GM12878 (cell line): ENCODE data around the gene MUL1. TPM values are rescaled to one million over a fixed set of nuclear protein-coding genes. Genes with fewer than 3 reads are reported as not detected.

Experiments
- ATAC-seq: fragments of 200-7000 bp; cut with Tn5 transposase; 3 replicates; pipeline ENCODE4 v1.9.1; 2020; ENCODE audit warnings: mild to moderate bottlenecking, moderate library complexity
- BruUV-seq: library from RNA; stranded (reverse); fragments of 400-500 nt; replicated peaks from 2 replicates; lab custom pipeline; 2021; lab: Mats Ljungman, UMichigan
- CTCF ChIA-PET: fragments of 300-600 bp; sonication (Branson Sonifier 250); formaldehyde crosslinking; extraction: SDS; loops from one replicate; lab custom pipeline; 2021; ENCODE audit warnings: inconsistent platforms; lab: Yijun Ruan, JAX
- POLR2A ChIA-PET: fragments of 350-600 bp; formaldehyde crosslinking; extraction: SDS; loops from one replicate; lab custom pipeline; 2021; ENCODE audit warnings: inconsistent platforms; lab: Charles Lee
- RAD21 ChIA-PET: fragments of 300-600 bp; sonication (Branson Sonifier 250); formaldehyde crosslinking; loops from one replicate; lab custom pipeline; 2023; ENCODE audit warnings: antibody characterized with exemption; ENCODE audit not compliant: unreplicated experiment; lab: Charles Lee
- SMC1A ChIA-PET: fragments of 300-600 bp; sonication (Branson Sonifier 250); formaldehyde crosslinking; loops from one replicate; lab custom pipeline; 2023; ENCODE audit not compliant: unreplicated experiment, uncharacterized antibody; lab: Charles Lee
- DNase-seq: peaks from one replicate; pipeline ENCODE4 v3.0.0-alpha.2; 2011; ENCODE audit warnings: low read depth, low spot score
- FAIRE-seq: peaks from 3 replicates; lab custom pipeline; 2011; peaks lifted over from hg19 to GRCh38; lab: Jason Lieb, UNC
- H2AFZ ChIP-seq: 2 replicates; pipeline ENCODE4 v1.6.0; 2011; ENCODE audit warnings: low read depth, low read length, control low read depth; ENCODE audit not compliant: control insufficient read depth
- H3K27ac ChIP-seq: 2 replicates; pipeline ENCODE4 v1.5.1; 2011; ENCODE audit warnings: control low read depth; ENCODE audit not compliant: control insufficient read depth, insufficient read depth
- H3K27me3 ChIP-seq, 2 experiments: replicated peaks in 1 of 2; 2 replicates each; pipeline versions ENCODE4 v1.6.0 to v1.6.1; 2011; ENCODE audit warnings: low read length in 1 of 2; ENCODE audit not compliant: control insufficient read depth in 2 of 2, insufficient read depth in 2 of 2
- H3K36me3 ChIP-seq, 2 experiments: 2 replicates each; pipeline ENCODE4 v1.5.1; 2011; ENCODE audit warnings: low read length in 1 of 2; ENCODE audit not compliant: control insufficient read depth in 2 of 2, insufficient read depth in 2 of 2
- H3K4me1 ChIP-seq: 2 replicates; pipeline ENCODE4 v1.6.1; 2011; ENCODE audit warnings: mild to moderate bottlenecking, low read length, moderate library complexity, mixed read lengths; ENCODE audit not compliant: control insufficient read depth, insufficient read depth
- H3K4me2 ChIP-seq: 2 replicates; pipeline ENCODE4 v1.6.0; 2011; ENCODE audit warnings: control low read depth; ENCODE audit not compliant: control insufficient read depth, insufficient read depth
- H3K4me3 ChIP-seq: fragments of 200-600 bp; sonication (generic); 2 replicates; pipeline ENCODE4 v1.5.1; 2016
- H3K79me2 ChIP-seq: 2 replicates; pipeline ENCODE4 v1.6.0; 2011; ENCODE audit warnings: low read length; ENCODE audit not compliant: control insufficient read depth, insufficient read depth
- H3K9ac ChIP-seq: 2 replicates; pipeline ENCODE4 v1.8.0; 2011; ENCODE audit warnings: low read length, control low read depth, mixed read lengths; ENCODE audit not compliant: control insufficient read depth, insufficient read depth
- H3K9me3 ChIP-seq: replicated peaks from 3 replicates; pipeline ENCODE4 v1.5.1; 2011; ENCODE audit warnings: mild to moderate bottlenecking, low read length; ENCODE audit not compliant: control insufficient read depth, insufficient read depth
- H4K20me1 ChIP-seq: 2 replicates; pipeline ENCODE4 v1.6.0; 2011; ENCODE audit not compliant: control insufficient read depth, insufficient read depth
- BMI1 ChIP-seq: fragments of 450-650 bp; IDR thresholded peaks from 2 replicates; pipeline ENCODE4 v1.6.1; 2016; ENCODE audit warnings: mild to moderate bottlenecking, moderate library complexity, borderline replicate concordance
- FOXM1 ChIP-seq: IDR thresholded peaks from 2 replicates; pipeline ENCODE4 v1.6.1; 2012; ENCODE audit warnings: low read depth, mild to moderate bottlenecking, inconsistent platforms, low read length, moderate library complexity
- HDAC6 ChIP-seq: fragments of 200-600 bp; sonication (generic); IDR thresholded peaks from one replicate; pipeline ENCODE4 v1.8.0; 2017; ENCODE audit warnings: antibody characterized with exemption; ENCODE audit not compliant: unreplicated experiment
- IKZF1 ChIP-seq: fragments of 450-650 bp; conservative IDR thresholded peaks from 2 replicates; pipeline ENCODE4 v1.6.1; 2017; ENCODE audit warnings: antibody characterized with exemption, mild to moderate bottlenecking
- MTA3 ChIP-seq: IDR thresholded peaks from 2 replicates; pipeline ENCODE4 v1.6.1; 2012; ENCODE audit warnings: low read length, inconsistent platforms, borderline replicate concordance
- NBN ChIP-seq: fragments of 450-650 bp; IDR thresholded peaks from 2 replicates; pipeline ENCODE4 v1.6.1; 2016
- SMAD5 ChIP-seq: IDR thresholded peaks from 2 replicates; pipeline ENCODE4 v1.6.1; 2016; ENCODE audit warnings: antibody characterized with exemption, low read depth
- STAT1 ChIP-seq: fragments of 450-650 bp; conservative IDR thresholded peaks from 2 replicates; pipeline ENCODE4 v1.6.1; 2014; ENCODE audit warnings: antibody characterized with exemption, mild to moderate bottlenecking
- SUPT20H ChIP-seq: IDR thresholded peaks from 2 replicates; pipeline ENCODE4 v1.6.1; 2011; ENCODE audit warnings: low read depth, mild to moderate bottlenecking, low read length, moderate library complexity, borderline replicate concordance; ENCODE audit not compliant: control insufficient read depth
- ZNF274 ChIP-seq: IDR thresholded peaks from one replicate; pipeline ENCODE4 v1.8.0; 2011; ENCODE audit not compliant: insufficient read length, insufficient read depth
- WGBS: methylation state at CpG from one replicate; pipeline ENCODE4 v1.1.6; 2016; ENCODE audit warnings: low lambda C conversion rate; ENCODE audit not compliant: insufficient replicate concordance, insufficient coverage; ENCODE audit errors: missing lambda C conversion rate; 5-methylcytosine and 5-hydroxymethylcytosine counted together
- in situ Hi-C: fragments of 300-500 bp; cut with MboI; formaldehyde crosslinking; loops from 9 replicates; pipeline ENCODE4 v1.14.3; 2018; ENCODE audit warnings: mixed read lengths
- intact Hi-C: fragments of 100-400 bp; cut with micrococcal nuclease; formaldehyde crosslinking; loops from one replicate; pipeline ENCODE4 v1.14.2; 2022; ENCODE audit not compliant: unreplicated experiment
- polyA plus RNA-seq, 11 experiments: library from polyadenylated mRNA; depleted of rRNA in 4 of 11; unstranded in 6 of 11; stranded (reverse) in 5 of 11; fragments of >200 nt; fragmentation: Nextera tagmentation in 4 of 11; fragmentation: Illumina TruSeq in 1 of 11; extraction: Ambion mirVana in 4 of 11; extraction: Trizol in 1 of 11; gene quantifications; 1 replicate in 1 of 11; 2 replicates in 10 of 11; pipeline versions ENCODE4 v1.2.1 to v1.2.3, GENCODE V29; 2011 to 2016; ENCODE audit warnings: inconsistent platforms in 2 of 11, missing spikeins in 2 of 11, low read depth in 1 of 11
- total RNA-seq, 4 experiments: library from RNA; depleted of rRNA in 3 of 4; stranded (reverse); fragments of >200 nt in 3 of 4; fragmentation: Illumina TruSeq in 1 of 4; extraction: Trizol in 1 of 4; gene quantifications; 2 replicates each; pipeline versions ENCODE4 v1.2.1 to v1.2.3, GENCODE V29; 2013 to 2021
- TF ChIP-seq, protein P1 (sequence below): fragments of 450-650 bp; IDR thresholded peaks from 2 replicates; pipeline ENCODE4 v1.6.1; 2017; ENCODE audit warnings: mild to moderate bottlenecking, moderate library complexity

The MUL1 gene
- total and polyA plus RNA-seq, 10 of the 15 experiments (the other 5 are each of a cell fraction or from before 2014, with no cell fraction given), result 4.9 to 27.0 (median 15.5) TPM

DNA sequence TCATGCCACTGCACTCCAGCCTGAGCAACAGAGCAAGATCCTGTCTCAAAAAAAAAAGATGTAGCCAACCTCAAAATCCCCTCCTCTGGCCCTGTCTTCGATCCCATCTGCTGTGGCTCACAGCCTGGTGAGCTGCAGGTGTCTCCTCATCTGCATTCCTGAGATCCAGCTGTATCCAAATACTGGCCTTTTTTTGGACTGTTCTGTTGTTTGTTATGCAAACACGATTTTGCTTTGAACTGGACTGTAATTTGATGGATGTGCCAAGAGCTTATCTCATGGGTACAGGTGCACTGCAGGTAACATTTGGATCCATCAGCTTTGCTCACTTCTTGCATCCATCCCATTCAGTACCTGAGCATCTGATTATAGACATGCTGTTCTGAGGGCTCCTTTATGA, 30.3 kb upstream of the MUL1 start:
- no peak overlapping the region for H2AFZ ChIP-seq
- no peak overlapping the region for H3K27ac ChIP-seq
- no peaks in the 10 kb centered on the region for H4K20me1 ChIP-seq
- no peak overlapping the region for H3K9ac ChIP-seq
- FAIRE-seq (no peak), DNase-seq (no peak), ATAC-seq (no peak)
- H3K9me3 ChIP-seq, result no peaks in the 10 kb centered on the region
- no TSS peak for BruUV-seq
- POLR2A ChIA-PET, result no interaction called here
- no peaks in the 10 kb centered on the region for H3K4me1 ChIP-seq
- SMC1A ChIA-PET, result no interaction called here
- in situ Hi-C loops (no loop called here), intact Hi-C loops (no loop called here)
- no peaks in the 10 kb centered on the region for H3K36me3 ChIP-seq
- H3K79me2 ChIP-seq, result no peaks in the 10 kb centered on the region
- RAD21 ChIA-PET, result no interaction called here
- no peak overlapping the region for H3K4me2 ChIP-seq
- CTCF ChIA-PET, result no interaction called here
- no peak overlapping the region for H3K4me3 ChIP-seq
- no peak for TF ChIP-seq STAT1
- TF ChIP-seq BMI1, result no peak
- no peak for TF ChIP-seq ZNF274
- no peak for TF ChIP-seq FOXM1
- TF ChIP-seq SMAD5, result no peak
- TF ChIP-seq, protein P1, sequence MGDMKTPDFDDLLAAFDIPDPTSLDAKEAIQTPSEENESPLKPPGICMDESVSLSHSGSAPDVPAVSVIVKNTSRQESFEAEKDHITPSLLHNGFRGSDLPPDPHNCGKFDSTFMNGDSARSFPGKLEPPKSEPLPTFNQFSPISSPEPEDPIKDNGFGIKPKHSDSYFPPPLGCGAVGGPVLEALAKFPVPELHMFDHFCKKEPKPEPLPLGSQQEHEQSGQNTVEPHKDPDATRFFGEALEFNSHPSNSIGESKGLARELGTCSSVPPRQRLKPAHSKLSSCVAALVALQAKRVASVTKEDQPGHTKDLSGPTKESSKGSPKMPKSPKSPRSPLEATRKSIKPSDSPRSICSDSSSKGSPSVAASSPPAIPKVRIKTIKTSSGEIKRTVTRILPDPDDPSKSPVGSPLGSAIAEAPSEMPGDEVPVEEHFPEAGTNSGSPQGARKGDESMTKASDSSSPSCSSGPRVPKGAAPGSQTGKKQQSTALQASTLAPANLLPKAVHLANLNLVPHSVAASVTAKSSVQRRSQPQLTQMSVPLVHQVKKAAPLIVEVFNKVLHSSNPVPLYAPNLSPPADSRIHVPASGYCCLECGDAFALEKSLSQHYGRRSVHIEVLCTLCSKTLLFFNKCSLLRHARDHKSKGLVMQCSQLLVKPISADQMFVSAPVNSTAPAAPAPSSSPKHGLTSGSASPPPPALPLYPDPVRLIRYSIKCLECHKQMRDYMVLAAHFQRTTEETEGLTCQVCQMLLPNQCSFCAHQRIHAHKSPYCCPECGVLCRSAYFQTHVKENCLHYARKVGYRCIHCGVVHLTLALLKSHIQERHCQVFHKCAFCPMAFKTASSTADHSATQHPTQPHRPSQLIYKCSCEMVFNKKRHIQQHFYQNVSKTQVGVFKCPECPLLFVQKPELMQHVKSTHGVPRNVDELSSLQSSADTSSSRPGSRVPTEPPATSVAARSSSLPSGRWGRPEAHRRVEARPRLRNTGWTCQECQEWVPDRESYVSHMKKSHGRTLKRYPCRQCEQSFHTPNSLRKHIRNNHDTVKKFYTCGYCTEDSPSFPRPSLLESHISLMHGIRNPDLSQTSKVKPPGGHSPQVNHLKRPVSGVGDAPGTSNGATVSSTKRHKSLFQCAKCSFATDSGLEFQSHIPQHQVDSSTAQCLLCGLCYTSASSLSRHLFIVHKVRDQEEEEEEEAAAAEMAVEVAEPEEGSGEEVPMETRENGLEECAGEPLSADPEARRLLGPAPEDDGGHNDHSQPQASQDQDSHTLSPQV, result no peak
- TF ChIP-seq NBN, result no peak
- no peak for TF ChIP-seq SUPT20H
- TF ChIP-seq IKZF1, result no peak
- TF ChIP-seq MTA3, result no peak
- TF ChIP-seq HDAC6, result no peak
- WGBS, result 6% methylated on average over 2 of the region's 2 CpGs
- H3K27me3 ChIP-seq, result peaks cover 0 to 1% of the 10 kb centered on the region in 2 experiments; a peak in 2 of 4 replicates
